Measurements from ENCODE around the gene MVD.

MVD gene

DNA sequence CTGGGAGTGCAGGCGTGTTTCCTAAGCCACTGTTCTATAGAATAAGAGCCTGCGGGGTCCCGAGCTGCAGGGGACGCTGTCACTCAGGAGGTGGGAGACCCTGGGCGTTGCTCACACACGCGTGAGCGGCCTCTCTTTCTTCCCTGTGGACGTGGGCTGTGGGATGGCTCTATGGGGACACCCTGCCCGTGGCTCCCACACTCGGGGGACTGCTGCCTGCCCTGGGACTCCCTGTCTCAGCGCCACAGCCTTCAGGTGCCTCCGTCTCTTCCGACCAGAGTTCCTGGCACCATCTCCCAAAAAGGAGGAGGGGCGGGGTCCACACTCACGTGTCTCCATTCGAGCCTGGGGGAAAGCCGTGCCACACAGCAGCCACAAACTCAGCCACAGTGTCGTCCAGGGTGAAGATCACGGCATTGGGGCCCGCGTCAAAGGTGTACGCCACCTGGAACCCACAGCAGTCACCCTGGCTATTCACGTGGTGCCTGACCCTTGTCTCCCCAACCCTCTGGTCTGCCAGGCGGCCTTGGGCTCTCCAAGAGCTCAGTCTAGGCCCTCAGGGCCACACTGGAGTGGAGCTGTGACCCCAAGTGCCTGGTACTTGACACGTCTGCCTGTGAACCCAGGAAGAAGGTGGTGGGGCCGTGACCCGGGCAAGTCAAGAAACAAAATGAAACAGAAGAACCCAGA, 8.4 kb downstream of the MVD start:
- no peak for DNase-seq

- DNase-seq = no peak
These were observed 9.1 kb downstream of the MVD start for GRCh38 chr16:88653596-88654362.

- no peak for DNase-seq
These were observed 9.8 kb downstream of the MVD start for GRCh38 chr16:88653101-88653500.

- DNase-seq = no peak
These were observed 10.2 kb downstream of the MVD start for GRCh38 chr16:88652762-88653063.

- no peak for DNase-seq
These were observed 10.7 kb downstream of the MVD start for GRCh38 chr16:88651989-88652761.

DNA sequence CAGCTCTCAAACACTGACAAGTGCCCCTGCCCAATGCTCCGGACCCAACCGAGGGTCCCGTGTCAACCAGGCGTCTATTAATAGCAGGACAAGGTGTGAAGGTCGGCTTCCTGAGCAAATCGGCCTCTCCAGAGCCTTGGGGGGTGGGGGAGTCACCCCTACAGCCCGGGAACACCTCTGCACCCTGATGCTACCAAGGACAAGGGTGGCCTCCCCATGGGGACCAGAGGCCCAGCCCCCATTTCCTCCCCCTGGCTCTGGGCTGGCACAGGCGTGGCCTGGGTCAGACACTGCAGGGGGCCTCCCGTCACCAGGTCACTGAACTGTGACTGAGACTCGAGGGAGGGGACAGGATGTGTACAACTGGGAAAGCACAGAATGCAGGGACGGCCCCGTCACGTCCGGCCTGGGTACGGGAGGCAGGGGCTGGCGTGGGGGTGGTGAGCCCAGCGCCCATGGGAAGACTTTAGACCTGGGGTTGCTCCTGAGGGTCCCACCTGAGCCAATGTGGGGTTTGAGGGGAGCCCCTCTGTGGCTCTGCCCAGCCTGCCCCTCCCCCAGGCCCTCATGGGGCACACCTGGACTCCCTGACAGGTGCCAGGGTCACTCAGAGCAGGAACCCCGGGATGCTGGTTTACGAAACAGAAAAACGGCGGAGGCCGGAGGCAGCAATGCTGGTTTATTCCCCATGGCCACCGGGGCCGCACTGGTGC, 11.5 kb downstream of the MVD start:
- no peak for DNase-seq

DNA sequence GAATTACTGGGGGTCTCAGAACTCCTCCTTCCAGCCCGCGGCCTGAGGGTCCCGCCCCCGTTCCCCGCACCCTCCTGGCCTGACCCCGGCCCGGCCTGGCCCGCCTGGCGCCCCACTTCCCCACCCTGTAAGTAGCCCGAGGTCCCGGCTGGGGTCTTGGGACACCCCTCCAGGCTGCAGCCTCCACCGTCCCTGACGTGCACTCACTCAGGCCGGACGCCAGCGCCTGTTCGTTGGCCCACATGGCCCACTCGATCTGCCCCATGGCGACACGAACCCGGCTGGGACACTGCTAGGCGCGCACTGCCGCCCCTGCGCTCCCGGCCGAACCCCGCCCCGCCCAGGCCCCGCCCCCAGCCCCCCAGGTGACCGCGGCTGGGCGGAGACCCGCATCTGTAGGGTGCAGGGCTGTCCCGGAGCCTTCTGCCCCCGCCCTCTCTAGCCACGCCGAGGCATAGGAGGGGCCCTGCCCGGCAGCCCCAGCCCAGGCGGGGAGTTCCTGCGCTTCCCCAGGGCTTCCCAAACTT, 12.1 kb downstream of the MVD start, which contains the start of gene CYBA:
TSS of gene CYBA (minus strand) at position 305 of the 527 bp plus-strand sequence. CDS start at position 265, 40 bp downstream.
- no peak for DNase-seq

- no peak for DNase-seq
These were observed 12.8 kb downstream of the MVD start for GRCh38 chr16:88649924-88650748.

DNA sequence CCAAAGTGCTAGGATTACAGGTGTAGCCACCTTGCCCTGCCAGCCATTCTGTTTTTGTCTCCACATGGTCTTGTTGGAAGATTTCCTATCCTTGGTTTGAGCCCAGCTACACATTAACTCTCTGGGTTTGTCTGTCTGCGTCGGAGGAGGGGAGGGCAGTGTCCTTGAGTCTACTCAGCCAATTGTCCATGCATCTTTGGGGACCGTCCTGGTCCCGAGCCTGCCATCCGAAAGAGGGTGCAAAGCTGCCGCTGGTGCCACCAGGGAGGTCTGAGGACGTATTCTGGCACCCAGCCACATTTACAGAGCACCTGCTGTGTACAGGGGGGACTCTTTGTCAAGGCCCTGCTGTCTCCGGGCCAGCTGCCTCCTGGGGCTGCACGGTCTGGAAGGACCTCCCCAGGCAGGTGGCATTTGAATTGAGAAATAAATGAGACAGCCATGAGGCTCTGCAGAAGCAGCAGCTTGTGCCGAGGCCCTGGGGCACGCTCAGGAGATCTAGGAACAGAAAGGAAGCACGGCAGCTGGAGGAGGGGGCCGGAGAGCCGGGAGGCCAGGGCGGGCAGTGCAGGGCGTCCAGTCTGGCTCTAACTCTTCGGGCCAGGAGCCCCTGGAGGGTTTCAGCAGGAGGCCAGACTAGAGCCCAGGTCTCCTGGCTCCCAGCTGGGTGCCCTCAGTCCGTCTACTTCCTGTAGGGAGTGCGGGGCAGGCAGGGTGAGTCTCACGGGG, 13.5 kb downstream of the MVD start:
- DNase-seq = no peak

- DNase-seq = no peak
These were observed 15.5 kb downstream of the MVD start for GRCh38 chr16:88647178-88648070.

DNA sequence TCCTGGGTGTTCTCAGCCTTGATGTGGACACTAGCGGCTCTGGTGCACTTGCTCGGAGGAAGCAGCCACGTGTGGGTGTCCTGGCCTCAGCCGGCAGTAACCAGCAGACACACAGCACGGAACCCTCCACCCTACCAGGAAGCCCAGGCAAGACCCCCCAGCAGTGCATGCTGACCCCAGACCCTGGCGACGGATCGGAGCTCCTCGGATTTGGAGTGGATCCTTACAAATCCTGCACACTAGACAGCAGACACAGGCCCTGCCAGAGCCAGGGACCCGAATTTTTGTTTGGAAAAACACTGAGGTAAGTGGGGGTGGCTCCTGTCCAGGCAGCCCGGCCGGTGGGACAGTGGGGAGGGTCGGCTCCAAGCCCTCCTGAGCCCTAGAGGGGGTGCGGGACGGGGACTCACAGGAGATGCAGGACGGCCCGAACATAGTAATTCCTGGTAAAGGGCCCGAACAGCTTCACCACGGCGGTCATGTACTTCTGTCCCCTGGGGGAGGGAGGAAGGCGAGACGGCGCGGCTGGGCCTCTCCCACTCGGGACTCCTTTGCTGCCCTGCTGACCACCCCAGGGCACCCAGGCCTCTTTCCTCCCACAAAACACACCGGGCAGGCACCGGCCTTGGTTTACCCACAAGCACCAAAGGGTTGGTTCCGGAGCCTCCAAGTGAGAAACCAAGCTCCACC, 16.4 kb downstream of the MVD start:
- DNase-seq = no peak

DNA sequence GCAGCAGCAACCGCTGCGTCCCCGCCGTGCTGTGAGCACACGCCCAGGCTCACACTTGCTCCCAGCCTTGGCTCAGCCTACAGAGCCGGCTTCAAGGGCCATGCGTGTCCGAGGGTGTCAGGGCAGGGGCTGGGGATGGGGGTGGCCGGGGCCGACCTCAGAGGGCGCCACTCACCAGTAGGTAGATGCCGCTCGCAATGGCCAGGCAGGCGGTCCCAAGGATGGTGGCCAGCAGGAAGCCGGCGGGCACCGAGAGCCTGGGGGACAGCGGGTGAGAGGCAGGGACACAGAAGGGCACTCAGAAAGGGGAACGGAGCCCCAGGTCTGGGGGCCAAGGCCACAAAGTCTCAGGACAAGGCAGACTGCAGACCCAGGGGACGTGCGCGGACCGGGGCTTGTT, 16.9 kb downstream of the MVD start:
- DNase-seq = no peak

DNA sequence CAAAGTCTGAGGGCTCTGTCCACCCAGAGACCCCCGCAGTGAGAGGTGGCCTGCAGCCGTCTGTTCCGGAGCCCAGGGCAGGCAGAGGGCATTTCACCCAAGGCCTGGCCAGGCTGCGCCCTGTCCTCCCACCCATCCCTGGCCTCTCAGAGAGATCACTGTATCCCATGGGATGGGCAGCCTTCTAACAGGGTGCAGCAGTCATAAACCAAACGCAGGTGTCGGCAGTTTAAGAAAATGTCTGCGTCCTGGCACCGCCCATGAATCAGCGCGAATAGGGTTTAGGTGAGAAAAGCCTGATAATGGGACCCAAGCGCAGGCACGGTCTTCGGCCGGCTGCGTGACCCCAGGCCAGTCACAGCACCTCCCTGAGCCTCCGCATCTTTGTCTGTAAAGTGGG, 17.4 kb downstream of the MVD start:
- no peak for DNase-seq

GRCh38 chr16:88643644-88643932, 19.3 kb downstream of the MVD start:
- no peak for DNase-seq

GRCh38 chr16:88642881-88643643, 19.8 kb downstream of the MVD start:
- DNase-seq = no peak

- DNase-seq = no peak
These were observed 22.2 kb downstream of the MVD start for GRCh38 chr16:88640498-88641247.

- no peak for DNase-seq
These were observed 22.8 kb downstream of the MVD start for GRCh38 chr16:88640039-88640495.

Measured in NCI-H187 (cell line).